GM21576 (cell line): ENCODE results near the gene TENT5A.

Experiments
- ATAC-seq: cut with Tn5 transposase; IDR thresholded peaks from one replicate; pipeline ENCODE4 v1.9.1; 2021; ENCODE audit warnings: mild to moderate bottlenecking, moderate library complexity; ENCODE audit not compliant: unreplicated experiment

TENT5A gene

DNA sequence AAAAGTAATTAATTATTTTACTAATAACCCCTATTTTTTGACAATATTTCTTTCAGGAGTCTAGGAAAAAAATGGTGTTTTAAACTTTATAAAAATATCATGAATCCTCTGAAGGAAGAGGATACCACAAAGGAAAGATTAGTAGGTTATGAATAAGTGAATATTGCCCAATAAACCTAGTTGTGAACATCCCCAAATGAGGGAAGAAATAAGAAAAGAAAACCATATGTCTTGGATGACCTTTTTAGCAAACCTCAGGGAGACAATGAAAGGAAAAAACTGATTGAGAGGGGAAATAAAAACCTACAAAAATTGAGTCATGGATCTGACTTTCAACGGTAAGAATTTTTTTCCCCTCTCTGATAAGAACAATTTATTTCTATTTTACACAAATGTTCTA is 34.4 kb downstream of the TENT5A start:
- no peak for ATAC-seq

DNA sequence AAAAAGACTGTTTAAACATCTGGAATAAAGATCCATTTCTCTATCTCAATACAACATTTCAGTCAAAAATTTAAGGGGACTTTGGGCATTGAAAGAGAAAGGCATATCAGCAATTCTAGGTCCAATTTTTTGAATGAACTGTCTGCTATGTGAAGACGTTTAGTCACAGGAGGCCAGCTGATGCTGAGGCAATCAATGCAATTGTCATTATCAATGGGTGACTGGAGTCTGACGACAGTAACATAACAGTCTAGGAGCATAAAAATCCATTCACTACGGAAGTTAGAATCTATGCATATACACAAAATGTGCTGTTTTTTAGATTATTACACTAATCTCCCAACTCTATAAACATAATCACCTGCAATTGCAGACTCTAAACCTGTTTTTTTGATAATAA is 37.8 kb downstream of the TENT5A start:
- no peak for ATAC-seq

DNA sequence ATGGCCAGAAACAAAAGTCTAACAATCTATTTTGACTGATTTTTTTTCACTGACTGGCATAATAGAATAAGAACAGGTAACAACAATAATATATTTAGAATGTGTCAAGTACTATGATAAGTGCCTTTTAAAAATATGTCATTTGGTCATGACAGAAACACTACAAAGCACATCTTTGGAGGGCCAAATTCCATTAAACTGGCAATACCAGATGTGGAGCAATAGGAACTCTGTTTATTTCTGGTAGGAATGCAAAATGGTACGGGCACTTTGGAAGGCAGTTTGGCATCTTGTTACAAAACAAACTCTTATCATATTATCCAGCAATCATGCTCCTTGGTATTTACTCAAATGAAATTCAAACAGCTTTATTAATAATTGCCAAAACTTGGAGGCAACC is 39.3 kb downstream of the TENT5A start:
- ATAC-seq = no peak

GRCh38 chr6:81708113-81708699 is 44.3 kb downstream of the TENT5A start:
- ATAC-seq = no peak

DNA sequence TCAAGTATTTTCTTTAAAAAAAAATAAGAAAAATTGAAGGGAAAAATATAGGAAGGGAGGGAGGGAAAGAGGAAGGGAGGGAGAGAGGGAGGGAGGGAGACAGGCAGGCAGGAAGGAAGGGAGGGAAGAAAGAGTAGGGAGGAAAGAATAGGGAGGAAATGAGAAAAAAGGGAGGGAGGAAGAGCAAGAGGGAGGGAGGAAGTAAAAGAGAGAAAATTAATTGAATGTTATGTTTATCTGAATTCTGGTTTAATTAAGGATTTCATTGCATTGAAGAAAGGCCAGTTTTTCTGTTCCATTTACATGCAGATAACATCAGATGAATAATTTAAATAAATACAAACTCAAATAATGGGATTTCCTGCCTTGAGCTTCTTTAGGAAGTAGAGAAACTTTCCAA is 47.8 kb downstream of the TENT5A start:
- no peak for ATAC-seq

DNA sequence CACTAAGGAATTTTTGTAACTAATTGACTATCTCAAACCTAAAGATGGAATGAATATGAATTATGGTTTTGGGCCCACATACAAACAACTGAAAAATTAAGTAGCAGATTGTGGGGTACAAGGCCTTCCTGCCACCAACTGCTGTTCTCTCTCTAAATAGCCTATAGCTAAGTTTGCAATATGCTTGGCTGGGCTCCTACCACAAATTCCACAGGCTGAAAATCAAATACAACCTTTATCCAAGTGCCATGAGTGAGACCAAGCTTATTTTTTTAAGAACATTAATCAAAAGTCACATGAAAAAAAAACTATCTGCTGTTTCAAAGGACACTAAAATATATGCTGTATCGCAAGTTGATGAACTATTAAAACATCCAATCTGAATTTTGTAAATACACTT is 52.1 kb downstream of the TENT5A start:
- no peak for ATAC-seq

- no peak for ATAC-seq
These were observed 54.9 kb downstream of the TENT5A start for GRCh38 chr6:81697559-81697958.

GRCh38 chr6:81696524-81696923 is 56.0 kb downstream of the TENT5A start:
- ATAC-seq = no peak
